ENCODE results near the gene CTIF.

Gene CTIF

DNA sequence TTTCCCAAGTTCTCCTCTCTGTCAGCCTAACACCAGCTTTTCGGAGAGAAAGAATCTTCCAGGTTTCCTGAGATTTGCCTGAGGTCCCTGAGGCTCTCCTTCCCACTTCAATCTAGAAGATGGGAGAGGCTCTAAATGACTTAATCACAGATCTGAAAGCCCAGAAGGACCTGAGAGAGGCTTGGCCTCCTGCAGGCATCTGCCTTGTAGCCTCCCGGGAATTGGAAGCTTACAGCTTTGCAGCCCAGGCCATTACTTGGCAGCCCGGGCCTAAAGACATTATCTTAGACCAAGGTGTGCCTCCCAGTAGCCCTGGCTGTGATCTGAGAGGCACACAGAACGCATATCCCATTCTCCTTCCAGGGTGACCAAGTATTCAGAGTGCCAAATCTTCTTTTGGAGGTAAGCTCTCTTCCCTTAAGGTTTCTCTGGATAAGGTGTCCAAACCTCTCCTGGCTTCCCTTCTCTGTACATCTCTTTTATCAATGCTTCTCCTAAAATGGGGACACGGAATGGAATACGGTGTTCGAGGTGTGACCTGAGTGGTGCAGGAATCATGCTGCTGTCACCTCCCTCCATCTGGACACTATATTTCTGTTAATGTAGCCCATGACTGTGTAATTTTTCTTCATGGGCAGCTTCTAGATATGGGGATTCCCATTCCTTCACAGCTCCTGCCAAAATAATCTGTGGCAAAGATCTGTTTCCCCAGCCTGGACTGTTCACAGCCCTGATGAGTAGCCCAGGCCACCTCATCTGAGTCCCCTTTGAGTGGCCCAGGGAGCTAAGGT, 16.0 kb downstream of the CTIF start:
- DNase-seq, result no peak

DNA sequence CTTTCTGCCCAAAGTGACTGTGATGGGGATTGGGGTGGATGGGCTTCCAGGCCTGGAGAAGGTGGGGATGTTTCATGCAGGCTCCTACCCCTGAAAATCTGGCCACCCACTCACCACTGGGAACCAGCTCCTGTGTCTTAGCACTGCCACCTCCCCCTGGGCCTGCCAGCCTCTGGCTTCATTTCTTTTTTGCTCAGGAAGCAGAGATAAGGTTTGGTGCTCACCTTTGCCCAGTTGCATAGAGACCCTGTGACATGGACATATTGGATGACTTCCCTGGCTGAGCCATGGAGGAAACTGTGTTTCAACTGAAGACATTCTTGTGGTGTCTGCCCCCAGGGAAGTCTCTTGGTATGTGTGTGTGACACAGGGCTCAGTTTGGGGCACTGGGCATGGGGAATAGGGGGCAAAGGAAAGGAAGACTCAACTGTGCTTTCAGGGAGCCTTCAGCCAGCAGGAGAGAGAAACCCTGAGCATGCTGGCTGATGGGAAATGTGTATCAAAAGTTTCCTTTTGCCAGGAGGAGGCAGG, 16.7 kb downstream of the CTIF start:
- no peak for DNase-seq

DNA sequence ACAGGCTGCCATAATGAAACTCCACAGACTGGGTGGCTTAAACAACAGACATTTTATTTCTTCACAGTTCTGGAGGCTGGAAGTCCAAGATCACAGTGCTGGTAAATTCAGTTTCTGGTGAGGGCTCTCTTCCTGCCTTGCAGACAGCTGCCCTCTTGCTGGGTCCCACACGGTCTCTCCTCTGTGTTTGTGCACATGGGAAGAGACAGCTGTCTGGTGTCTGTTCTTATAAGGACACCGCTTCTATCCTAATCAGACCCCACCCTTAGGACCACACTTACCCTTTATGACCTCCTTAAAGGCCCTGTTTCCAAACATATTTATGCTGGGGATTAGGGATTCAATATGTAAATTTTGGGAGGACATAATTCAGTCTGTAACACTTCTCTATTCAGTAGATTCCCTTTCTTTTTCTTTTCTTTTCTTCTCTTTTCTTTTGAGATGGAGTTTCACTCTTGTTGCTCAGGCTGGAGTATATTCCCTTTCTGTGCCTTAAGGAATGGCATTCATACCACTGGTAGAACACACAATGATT, 18.9 kb downstream of the CTIF start:
- no peak for DNase-seq

DNA sequence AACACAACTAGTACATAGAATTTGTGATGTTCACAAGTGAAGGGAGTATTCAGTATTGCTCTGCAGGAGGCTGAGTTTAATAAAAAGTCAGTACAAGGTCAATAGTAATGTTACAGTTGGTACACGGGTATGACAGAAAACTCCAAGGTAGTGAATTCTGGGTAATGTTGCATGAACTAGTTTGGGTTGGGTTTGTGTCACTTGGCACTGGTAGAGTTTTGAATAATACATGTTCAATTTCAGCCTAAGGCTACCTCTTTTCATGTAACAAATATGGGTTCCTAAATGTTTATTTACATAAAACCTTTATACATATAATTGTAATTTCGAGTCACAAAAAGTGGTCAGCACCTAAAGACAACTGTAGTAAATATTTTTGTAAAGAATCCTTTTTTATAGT, 19.4 kb downstream of the CTIF start:
- DNase-seq, result no peak

DNA sequence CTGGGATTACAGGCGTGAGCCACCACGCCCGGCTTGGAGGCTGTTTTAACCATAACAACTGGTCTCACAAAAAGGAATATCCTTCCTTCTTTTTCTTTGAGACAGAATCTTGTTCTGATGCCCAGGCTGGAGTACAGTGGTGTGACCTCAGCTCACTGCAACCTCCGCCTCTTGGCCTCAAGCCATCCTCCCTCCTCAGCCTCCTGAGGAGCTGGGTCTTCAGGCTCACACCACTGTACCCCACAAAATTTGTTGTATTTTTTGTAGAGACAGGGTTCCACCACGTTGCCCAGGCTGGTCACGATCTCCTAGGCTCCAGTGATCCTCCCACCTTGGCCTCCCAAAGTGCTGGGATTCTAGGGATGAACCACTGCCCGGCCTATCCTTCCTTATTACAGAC, 21.7 kb downstream of the CTIF start:
- DNase-seq, result no peak

DNA sequence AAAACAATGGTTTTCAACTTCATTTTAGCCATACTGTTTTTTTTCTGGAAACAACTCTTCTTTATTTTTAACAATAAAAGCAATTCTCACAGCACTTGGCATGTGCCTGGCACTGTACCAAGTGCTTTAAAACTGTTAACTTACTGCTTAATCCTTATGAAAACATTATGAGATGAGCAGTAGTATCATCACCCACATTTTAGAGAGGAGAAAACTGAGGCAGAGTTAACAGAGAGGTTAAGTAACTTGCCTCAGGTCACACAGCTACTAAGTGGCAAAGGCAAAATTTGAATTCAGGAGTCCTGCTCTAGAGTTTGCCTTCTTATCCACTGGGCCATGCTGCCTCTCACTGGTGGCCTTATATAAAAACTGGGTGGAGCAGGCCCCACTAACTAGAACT, 23.2 kb downstream of the CTIF start:
- DNase-seq, result no peak

DNA sequence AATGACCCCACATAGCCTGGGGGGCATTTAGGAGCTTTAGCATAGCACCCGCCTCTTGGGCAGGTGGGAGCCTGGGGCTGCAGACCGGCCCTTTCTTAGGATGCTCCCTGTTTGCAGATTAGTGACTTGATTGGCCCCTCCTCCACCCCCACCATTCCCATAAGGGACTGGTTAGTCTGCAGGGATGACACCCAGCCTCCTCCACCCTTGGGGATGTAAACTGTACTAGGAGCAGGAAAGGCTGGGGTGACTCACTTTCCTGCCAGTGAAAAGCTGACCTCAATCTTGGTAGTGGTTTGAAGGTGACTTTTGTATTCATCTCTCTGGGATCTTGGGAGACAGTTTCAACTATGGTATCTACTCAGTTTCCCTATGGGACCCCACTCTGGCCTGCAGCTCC, 24.2 kb downstream of the CTIF start:
- DNase-seq, result no peak

DNA sequence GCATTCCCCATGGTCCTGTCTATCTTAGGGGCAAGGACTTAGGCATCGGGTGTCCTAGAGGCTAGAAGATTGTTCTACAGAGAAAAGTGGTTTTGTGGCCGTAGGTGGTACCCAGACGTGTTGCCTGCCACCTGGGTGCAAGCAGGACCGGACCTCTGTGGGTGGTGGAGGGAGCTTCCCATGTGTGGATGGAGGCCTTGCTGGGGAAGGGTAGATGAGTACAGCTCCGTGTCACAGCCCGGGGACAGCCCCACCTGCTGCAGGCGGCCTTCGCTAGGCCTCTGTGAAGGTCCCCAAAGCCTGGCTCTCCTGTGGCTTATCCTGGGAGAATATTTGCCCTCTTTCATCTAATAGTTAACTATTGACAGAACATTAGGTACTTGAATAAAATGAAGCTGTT, 25.3 kb downstream of the CTIF start:
- DNase-seq, result no peak

DNA sequence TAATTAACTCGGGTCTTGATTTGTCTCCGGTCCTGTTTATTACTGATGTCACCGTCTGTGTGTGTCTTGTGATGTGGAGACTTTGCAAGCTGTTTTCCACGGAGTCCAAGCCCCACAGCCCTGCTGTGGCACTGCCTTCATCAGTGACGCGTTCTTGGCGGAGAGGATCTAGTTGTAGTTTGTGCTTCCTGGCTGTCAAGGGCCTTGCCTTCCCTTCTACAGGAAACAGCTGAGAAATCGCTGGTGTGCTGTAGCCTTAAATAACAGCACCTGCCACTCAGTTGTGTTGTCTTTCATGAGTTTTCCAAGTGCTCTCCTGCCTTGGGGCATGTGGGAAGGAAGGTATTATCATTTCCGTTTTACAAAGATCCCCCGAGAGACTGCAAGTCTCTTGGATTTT, 26.3 kb downstream of the CTIF start:
- no peak for DNase-seq

DNA sequence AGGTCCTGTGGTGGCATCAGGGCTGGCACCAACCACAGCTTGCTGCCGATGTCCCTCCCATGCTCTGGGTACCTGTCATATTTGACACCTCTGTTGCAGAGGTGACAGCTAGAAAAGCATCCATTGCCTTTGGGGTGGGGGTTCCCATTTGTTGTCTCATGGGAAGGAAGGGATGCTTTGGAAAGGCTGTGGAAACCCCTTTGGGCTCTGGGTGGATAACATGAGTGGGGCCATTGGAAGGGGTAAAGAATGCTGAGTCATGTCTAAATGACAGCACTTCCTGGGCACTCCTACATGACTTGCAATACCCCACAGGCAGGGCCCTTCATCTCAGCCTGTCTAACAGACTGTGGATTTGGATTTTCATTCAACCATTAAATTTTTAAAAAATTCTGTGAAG, 27.8 kb downstream of the CTIF start:
- DNase-seq, result no peak

DNA sequence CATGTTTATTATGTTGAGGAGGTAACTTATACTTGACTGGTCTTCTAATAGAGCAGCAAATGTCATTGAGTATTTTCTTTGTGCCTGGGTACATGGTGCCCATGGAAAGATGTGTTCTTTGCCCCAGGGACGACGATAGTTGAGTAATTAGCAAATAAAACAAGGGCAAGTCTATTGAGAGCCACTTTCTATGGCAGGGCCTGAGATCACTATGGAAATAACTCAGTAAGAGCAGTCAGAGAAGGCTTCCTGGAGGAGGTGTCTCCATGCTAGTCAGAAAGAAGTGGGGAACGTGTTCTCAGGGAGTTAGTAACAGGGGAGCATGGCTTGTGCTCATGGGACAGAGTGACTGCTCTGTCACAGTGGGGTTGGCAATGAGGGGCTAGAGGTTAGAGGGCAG, 28.6 kb downstream of the CTIF start:
- DNase-seq, result no peak

DNA sequence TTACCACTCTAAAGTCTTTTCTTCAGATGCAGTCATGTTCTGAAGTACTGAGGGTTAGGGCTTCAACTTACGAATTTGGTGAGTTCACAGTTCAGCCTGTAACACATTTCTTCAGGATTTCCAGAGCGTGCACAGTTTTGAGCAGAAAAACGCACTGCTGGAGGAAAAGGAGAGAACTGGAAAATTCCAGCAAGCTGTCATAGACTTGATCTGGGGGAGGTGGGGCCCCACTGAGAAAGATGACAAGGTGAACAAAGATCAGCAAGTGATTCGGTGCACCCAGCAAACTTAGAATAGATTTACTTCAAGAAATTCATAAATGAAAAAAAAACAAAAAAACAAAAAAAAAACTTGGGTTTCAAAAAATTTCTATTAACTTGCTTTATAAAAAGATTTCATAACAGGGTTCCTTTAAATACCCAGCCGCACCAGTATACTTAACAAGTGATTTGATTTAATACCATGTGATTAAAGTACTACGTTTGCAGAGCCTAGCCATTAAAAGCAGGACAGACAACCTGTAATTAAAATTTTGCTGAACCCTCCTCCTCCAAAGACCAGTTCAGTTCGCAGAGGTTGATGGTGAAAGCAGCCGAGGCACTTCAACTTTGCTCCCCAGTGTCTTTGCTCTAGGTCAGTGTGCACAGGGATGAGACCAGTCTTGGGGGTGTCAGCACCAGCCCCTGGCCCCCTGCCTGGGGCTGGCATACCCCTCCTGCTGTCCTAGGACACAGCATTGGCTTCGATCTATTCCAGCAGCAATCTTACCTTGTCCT, 30.5 kb downstream of the CTIF start:
- no peak for DNase-seq

DNA sequence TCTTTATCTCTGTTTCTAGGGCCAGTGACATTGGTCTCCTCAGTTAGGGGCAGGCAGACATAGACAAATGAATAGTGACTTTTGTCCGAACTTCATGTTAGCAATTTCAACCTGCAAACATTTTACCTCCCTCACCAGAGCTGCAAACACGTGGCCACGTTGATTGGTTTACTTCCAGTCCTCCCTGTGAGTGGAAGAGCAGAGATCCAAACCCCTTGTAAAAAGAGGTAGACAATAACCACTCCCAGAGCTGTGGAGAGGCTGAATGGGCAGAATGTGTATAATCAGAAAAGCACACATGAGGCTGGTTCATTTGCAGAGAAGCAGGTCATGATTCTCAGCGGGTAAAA, 31.1 kb downstream of the CTIF start:
- DNase-seq, result no peak

DNA sequence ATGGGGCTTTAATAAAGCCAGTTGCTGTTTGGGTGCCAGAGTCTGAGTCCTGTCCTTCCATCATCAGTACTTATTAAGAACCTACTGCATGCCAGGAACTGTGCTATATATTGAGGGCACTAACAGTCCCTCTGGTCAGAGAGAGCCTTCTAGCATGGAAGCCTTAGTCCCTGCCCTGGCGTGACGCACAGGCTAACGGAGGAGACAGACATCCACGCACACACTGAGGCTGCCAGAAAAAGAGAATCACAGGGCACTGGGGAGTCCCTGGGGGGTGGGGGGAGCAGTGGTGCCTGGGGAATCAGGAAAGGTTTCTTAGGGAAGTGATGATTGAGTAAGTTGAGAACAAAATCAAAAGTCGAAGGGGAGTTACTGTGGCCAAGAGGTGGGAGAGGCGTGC, 31.5 kb downstream of the CTIF start:
- no peak for DNase-seq

DNA sequence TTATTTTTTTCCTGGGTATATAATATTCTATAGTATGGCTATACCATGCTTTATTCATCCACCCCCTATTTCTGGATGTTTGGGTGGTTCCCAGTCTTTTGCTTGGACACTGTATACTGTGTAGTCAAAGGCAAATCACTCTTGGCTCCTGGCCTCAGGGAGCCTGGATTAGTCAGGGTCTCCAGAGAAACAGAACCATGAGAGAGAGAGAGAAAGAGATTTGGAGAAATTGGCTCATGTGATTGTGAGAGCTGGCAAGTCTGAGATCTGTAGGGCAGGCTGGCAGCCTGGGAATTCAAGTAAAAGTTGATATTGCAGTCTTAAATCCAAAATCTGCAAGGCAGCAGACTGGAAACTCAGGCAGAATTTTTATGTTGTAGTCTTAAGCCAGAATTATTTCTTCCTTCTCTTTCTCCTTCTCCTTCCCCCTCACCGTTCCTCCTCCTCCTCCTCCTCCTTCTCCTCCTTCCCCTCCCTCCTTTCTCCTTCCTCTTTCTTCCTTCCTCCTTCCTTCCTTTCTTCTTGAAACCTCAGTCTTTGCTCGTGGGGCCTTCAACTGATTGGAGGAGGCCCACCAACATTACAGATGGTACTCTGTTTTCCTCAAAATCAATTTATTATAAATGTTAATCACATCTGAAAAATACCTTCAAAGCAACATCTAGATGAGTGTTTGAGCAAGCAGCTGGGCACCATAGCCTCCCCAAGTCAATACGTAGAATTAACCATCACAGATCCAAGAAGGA, 33.0 kb downstream of the CTIF start:
- no peak for DNase-seq

DNA sequence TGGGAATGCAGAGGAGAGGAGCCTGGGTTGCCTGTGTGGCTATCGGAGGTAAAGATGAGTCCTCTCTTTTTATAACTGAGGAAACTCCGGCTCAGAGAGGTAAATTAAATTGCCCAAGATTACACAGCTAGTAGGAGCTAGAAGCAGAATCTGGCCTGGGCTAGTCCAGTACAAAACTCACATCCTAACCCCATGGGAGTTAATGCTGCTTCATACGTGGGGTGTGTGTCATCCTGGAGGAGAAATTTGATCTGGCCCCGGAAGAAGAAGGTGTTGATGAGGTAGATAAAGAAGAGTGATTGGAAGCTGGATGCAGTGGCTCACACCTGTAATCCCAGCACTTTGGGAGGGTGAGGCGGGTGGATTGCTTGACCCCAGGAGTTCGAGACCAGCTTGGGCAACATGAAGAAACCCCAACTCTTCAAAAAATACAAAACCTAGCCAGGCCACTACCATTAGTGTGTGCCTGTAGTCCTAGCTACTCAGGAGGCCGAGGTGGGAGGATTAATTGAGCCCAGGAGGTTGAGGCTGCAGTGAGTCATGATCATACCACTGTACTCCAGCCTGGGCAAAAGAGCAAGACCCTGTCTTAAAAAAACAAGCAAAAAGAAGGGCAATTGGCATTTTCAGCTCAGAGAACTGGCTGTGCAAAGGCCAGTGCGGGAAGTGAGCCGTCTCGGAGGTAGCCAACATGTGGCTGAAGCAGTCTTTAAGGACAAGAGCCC, 33.7 kb downstream of the CTIF start:
- no peak for DNase-seq

DNA sequence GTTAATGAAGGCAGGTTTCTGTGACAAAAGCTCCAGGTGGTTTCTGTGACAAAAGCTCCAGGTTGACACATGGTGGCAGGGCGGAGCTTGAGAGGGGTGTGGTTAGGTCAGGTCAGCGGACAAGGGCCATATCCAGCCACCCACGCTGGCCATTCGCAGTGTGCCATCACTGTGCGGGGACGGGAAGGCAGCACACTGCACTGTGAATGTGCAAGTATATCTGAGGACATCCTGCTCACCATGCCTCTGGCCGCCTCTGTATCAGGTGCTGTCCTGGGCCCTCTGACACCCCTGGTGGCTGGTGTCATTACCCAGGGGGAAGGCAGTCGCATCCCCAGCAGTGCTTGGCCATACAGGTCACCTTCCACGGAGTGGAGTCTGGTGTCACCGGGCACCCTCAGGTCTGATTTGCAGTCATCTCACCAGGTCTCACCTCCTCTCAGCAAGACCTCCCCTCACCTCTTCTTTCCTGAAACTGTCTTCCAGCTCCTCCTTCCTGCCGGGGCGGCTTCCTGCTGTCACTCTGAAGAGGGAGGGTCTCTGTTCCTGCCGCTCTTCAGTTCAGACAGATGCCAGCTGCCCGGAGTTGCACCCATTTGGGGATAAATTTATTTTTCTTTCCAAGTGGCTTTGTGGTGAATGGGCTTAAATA, 34.9 kb downstream of the CTIF start:
- DNase-seq, result no peak

DNA sequence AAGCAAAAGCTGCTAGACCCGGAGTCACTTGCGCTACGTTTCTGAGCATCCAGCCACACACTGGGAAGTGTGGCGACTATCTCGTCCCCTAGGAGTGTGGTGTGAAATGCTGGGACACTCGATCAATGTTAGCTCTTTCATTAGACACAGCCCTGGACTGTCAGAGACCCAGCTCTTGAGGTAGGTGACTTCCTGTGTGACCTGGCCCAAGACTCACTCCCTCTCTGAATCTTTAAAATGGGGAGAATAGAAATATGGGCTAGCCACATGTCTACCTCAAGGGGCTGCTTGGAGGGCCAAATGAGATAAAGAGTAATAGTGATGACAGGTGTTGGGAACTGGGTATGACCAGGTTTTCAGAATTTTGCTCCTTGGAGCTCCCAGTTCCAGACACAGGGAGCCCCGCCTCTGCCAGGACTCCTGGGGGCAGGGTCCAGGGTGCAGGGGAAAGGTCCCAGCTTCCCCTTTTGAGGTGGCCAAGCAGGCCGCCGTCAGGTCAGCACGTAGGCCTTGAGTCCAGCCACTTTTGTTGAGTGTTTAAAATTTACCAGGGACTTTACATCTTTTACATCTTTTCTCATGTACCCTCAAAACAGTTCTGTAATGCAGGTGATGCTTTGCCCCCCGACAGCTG, 36.0 kb downstream of the CTIF start:
- DNase-seq, result no peak

DNA sequence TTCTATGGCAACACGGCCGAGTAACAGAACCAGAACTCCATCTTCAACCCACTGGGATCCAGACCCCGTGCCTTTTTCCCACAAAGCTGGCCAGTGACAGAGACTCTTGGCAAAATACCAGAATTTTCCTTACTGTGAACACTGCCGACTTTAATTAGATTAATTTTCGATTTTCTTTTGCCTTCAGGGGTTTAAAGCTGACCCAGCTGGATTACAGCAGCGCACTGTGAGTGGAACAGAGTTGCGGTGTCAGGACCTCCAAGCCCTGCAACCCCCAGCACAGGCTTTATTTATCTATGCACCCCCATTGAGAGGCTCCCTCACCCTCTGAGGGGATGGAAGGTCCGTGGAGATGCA, 36.4 kb downstream of the CTIF start:
- DNase-seq, result no peak

DNA sequence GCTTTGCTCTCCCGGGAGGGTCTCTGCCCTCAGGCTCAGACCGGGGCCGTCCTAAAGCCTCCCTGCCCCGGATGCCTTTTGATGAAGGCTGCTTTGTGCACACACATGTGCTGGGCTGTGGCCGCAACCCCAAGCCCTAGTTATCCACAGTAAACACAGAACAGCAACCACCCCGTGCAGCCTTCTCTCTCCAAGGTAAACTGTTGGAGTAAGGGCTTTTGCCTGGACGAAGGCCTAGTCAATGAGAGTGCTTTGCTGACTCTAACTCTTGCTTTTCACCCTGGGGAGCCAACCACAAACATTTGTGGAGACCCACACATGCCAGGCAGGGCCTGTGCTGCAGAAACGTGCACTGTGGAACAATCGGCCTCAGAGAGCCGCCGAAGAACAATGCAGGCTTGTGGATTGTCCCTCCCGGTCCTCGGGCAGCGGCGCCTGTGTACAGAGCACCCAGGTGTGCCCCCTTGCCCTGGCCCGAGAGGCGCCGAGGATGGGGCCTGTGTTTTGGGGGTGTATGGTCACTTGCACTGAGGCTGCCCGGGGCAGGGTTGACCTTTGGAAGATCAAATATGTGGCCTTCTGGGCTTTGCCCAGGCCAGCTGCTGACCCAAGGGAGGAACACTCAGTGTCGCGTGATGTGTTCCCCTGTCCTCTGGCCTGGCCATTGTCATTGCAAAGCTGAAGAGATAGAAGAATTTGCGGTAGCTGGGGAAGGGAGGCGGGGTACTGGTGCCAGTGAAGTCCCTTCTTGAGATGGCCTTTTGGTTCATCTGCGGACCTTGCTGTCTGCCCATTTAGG, 37.0 kb downstream of the CTIF start:
- no peak for DNase-seq

DNA sequence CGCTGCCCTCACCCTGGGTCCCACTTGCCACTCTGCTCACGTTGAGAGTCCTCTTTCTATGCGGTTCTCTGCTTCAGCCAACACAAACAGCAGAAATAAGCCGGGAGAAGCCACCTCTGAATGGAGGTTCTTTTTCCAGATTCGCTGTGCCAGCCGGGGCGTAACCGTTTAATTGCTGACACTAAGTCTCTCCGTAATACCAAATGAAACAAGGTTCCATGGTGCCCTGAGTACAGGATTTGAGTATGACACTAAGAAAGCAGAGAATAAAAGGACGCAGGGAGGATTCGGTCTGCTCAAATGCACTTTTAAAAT, 37.6 kb downstream of the CTIF start:
- DNase-seq, result no peak
